Endothelial cell of umbilical vein (primary cell): Measurements from ENCODE around the gene OLFM1.

Source experiments
- CTCF ChIP-seq, 2 donors: IDR thresholded peaks; 1 replicate in 1 of 2; 2 replicates in 1 of 2; pipeline ENCODE4 v1.5.1; 2011; ENCODE audit warnings: low read length in 2 of 2, mild to moderate bottlenecking in 2 of 2, moderate library complexity in 2 of 2, control low read depth in 1 of 2, inconsistent platforms in 1 of 2, low read depth in 1 of 2; ENCODE audit not compliant: insufficient read depth in 1 of 2; ENCODE audit errors: extremely low read depth in 1 of 2
- EZH2 ChIP-seq: IDR thresholded peaks from 2 replicates; pipeline ENCODE4 v1.6.1; 2012; ENCODE audit warnings: borderline replicate concordance, low read depth, mild to moderate bottlenecking, moderate library complexity, low read length, inconsistent platforms; ENCODE audit not compliant: severe bottlenecking
- FOS ChIP-seq: IDR thresholded peaks from 2 replicates; pipeline ENCODE4 v1.6.1; 2011; ENCODE audit warnings: mild to moderate bottlenecking, low read length, moderate library complexity, borderline replicate concordance; ENCODE audit not compliant: insufficient read depth
- GATA2 ChIP-seq: IDR thresholded peaks from 2 replicates; pipeline ENCODE4 v1.7.0; 2011; ENCODE audit warnings: low read depth, mild to moderate bottlenecking, moderate library complexity, mixed read lengths, low read length; ENCODE audit not compliant: insufficient read length, insufficient read depth
- JUN ChIP-seq: IDR thresholded peaks from 2 replicates; pipeline ENCODE4 v1.6.1; 2011; ENCODE audit warnings: borderline replicate concordance, low read depth; ENCODE audit not compliant: insufficient read length, insufficient read depth
- MAX ChIP-seq: IDR thresholded peaks from 2 replicates; pipeline ENCODE4 v1.6.1; 2011; ENCODE audit not compliant: insufficient read depth, insufficient read length
- MYC ChIP-seq: IDR thresholded peaks from one replicate; pipeline ENCODE4 v1.6.1; 2011; ENCODE audit warnings: mild to moderate bottlenecking, low read depth, low read length
- POLR2A ChIP-seq: IDR thresholded peaks from 2 replicates; pipeline ENCODE4 v1.6.1; 2012; ENCODE audit warnings: low read depth, mild to moderate bottlenecking, control low read depth, low read length
- POLR2AphosphoS5 ChIP-seq: IDR thresholded peaks from 2 replicates; pipeline ENCODE4 v1.6.1; 2012; ENCODE audit warnings: low read depth, mild to moderate bottlenecking, control low read depth, low read length, moderate library complexity; ENCODE audit not compliant: insufficient read depth

DNA sequence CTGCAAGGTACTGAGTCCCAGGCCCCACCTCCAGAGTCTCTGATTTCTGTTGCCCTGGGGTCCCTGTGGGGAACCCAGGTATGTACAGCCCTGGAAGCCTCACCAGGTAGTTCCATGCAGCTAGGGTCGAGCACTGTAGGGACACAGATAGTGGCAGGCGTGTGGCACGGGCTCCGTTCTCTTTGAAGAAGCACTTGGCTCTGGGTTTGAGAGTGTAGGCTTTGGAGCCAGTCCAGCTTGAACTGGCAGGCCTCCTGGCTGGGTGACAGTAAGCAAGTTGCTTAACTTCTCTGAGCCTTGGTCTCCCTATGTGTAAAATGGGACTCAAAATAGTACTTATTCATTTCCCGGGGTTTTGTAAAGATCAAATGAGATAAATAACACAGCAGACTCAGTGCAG lies 5.6 kb downstream of the OLFM1 start:
- TF ChIP-seq POLR2A (no peak), POLR2AphosphoS5 (no peak), CTCF (IDR thresholded peaks at IDR 0.05; ENCODE audit: extremely low read depth in 1 of 2, insufficient read depth in 1 of 2, low read depth in 1 of 2, low read length in 2 of 2) (no peak), EZH2 (no peak), GATA2 (no peak), JUN (no peak), FOS (no peak), MAX (no peak), MYC (no peak)
